ENCODE results near the gene RUSC1.
"Not testable (repeated sequence)": the region's sequence is repeated elsewhere in the genome, so short reads cannot be mapped to it uniquely, and the experiment has no call there.

The RUSC1 gene

DNA sequence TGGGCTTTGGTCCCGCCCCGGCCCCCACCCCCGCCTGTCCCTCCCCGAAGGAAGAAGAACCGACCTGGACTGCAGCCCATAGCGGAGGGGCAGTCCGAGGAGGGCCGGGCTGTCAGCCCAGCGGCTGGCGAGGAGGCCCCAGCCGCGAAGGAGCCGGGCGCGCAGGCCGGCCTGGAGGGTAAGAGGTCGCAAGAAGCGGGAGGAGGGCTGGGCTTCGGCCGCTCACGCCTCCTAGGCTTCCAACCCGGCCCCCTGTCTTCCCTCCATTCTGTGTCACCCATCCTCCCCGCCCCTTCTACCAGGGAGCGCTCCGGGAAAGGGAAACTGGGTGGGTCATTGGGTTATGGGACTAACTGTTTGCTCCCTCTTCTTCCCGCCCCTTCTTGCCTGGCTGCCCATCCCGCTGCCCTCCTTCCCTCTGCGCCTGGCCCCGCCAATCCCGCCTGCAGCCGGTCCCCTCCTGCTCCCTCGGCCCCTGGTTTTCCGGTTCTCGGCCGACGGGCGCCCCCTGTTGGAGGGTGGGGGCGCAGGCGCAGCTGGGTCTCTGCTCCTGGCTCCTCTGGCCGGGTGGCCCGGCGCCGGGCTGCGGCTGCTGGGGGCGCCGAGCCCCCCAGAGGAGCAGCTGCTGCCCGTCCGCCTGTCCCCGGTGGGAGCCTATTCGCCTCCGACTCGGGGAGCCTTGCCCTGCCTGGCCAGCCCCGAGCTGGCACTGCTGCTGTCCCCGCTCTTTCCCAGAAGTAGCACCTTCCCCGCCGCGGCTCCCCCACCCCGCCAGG, 2.4 kb downstream of the RUSC1 start:
- DNase-seq (ENCODE audit: low read depth), result peak; percentile 95

- peak; percentile 93 for DNase-seq (ENCODE audit: low read depth)
Measured at GRCh38 chr1:155323729-155324036, 3.0 kb downstream of the RUSC1 start.

- peak; percentile 95 for DNase-seq (ENCODE audit: low read depth)
Measured at GRCh38 chr1:155324037-155324716, 3.5 kb downstream of the RUSC1 start.

DNA sequence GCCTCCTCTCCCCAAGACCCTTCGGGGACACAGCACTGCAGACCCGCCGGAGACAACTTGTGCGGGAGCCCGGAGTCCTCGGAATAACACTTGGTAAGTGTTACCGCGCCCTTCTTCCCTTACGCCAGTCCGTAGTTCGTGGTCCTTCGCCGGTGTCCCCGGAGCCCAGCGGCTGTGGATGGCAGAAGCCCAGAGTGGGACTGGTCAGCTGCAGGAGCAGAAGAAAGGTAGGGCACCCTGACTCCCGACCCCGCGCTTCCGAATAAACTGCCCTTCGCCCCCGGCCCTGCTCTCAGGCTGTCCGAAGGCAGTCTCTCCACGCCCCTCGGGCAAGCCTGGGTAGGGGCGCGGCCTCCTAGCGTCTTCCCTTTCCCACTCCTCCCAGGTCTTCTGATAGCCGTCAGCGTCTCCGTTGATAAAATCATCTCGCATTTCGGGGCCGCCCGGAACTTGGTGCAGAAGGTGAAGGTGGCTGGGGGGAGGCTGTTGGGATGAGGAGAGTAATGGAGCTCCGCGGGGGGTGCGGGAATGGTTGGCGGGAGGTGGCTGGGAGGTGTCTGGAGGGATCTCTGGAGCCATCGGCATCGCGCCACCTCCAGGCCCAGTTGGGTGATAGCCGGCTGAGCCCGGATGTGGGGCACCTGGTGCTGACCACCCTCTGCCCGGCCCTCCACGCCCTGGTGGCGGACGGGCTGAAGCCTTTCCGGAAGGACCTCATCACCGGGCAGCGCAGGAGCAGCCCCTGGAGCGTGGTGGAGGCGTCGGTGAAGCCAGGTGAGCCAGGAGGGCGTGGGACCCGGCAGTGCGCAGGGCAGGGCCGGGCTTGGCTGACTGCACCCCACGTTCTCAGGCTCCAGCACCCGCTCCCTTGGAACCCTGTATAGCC, 4.3 kb downstream of the RUSC1 start:
- DNase-seq (ENCODE audit: low read depth), result peak; percentile 24

- DNase-seq (ENCODE audit: low read depth), result no peak
Measured at GRCh38 chr1:155325603-155325893, 4.9 kb downstream of the RUSC1 start.

- DNase-seq (ENCODE audit: low read depth), result no peak
Measured at GRCh38 chr1:155326020-155326526, 5.4 kb downstream of the RUSC1 start.

DNA sequence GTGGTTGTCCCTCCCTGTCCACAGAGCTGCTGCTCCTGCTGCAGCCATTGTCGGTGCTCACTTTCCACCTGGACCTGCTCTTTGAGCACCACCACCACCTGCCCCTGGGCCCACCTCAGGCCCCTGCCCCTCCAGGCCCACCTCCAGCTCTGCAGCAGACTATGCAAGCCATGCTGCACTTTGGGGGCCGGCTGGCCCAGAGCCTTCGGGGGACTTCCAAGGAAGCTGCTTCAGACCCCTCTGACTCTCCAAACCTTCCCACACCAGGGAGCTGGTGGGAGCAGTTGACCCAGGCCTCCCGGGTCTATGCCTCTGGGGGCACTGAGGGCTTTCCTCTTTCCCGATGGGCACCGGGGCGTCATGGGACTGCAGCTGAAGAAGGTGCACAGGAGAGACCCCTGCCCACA, 5.9 kb downstream of the RUSC1 start:
- DNase-seq (ENCODE audit: low read depth), result no peak

DNA sequence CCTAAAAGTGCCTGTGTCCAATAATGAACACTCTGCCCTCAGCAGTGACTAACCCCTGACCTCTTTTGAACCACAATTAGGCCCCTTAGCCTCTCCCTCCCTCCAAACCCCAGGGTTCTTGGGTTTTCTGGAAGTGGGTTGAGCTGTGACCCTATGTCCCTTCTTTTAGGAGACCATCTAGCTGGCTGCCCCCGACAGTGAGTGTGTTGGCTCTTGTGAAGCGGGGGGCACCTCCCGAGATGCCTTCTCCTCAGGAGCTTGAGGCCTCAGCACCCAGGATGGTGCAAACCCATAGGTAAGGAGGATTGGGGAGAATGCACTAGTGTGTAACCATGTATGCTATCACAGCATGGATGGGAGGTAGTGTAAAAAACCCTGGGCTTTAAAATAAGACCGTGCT, 7.3 kb downstream of the RUSC1 start:
- DNase-seq (ENCODE audit: low read depth), result no peak

- not testable (repeated sequence) for DNase-seq (ENCODE audit: low read depth)
Measured at GRCh38 chr1:155328856-155329255, 8.2 kb downstream of the RUSC1 start.

DNA sequence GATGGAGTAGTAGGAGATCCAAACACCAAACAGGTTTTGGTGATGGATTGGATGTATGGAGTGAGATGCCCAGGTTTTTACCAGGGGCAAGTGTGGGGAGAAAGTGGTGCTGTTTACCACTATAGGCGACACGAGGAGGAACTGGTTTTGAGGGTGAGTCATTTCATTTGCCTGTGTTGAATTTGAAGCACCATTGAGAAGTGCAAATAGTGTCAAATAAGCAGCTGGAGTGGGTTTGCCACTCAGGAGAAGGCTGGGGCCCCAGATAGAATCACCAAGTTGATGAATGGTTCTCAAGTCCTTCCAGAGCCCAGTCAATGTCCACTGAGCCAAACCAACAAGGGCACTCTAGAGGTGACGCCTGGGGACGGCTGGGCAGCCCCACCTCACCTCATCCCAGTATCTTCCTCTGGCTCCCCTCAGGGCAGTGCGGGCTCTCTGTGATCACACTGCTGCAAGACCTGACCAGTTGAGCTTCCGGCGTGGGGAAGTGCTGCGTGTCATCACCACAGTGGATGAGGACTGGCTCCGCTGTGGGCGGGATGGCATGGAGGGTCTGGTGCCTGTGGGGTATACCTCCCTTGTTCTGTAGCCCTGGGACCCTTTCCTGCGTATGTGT, 9.4 kb downstream of the RUSC1 start:
- DNase-seq (ENCODE audit: low read depth), result no peak

DNA sequence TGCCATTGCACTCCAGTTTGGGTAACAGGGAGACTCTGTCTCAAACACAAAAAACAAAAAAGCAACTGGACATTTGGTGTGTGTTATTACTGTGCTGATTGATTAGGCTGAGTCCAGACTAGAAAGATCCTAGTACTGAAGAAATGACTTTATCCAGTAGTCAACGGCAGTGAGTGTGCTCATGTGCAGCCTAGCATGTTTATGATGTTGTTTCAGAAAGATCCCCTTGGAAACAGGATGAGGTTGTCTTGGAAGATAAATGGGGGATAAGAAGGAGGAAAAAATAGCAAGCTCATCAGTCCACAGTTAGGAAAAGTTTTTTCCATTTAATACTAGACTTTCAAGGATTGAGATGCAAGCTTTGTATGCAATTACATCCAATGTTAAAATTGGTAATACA, 14.3 kb downstream of the RUSC1 start:
- no peak for DNase-seq (ENCODE audit: low read depth)

- no peak for DNase-seq (ENCODE audit: low read depth)
Measured at GRCh38 chr1:155339515-155340097, 18.9 kb downstream of the RUSC1 start.

DNA sequence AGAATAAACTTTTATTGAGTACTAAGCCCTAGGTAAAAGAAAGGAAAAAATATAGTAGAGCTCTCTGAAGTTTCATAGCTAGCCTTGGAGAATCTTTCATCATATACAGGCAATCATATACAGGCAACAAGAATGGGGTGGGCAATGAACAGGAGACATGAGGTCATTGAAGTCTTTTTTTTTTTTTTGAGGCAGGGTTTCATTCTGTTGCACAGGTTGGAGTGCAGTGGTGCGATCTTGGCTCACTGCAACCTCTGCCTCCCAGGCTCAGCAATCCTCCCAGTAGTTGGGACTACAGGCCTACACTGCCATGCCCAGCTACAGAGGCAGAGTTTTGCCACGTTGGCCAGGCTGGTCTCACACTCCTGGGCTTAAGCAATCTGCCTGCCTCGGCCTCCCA, 22.1 kb downstream of the RUSC1 start:
- DNase-seq (ENCODE audit: low read depth), result no peak

DNA sequence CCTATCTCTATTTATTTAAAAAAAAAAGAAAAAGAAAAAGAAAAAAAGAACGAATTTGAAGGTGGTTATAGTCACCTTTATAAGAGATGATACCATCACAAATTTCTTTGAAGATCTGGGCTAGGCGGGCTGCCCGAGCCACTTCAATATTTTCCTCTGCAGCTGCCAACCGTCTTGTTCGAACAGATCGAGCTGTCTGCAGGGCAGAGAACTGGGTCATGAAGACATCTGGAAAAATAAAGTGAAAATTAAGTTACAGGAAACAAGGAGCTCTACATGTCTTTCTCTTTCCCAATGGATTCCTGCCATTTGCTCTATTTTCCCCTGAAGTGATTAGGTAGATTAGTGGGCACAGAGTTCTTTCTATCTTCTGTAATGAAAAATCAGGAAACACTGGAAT, 31.9 kb downstream of the RUSC1 start:
- no peak for DNase-seq (ENCODE audit: low read depth)

GRCh38 chr1:155360051-155360450, 39.4 kb downstream of the RUSC1 start:
- DNase-seq (ENCODE audit: low read depth), result no peak

DNA sequence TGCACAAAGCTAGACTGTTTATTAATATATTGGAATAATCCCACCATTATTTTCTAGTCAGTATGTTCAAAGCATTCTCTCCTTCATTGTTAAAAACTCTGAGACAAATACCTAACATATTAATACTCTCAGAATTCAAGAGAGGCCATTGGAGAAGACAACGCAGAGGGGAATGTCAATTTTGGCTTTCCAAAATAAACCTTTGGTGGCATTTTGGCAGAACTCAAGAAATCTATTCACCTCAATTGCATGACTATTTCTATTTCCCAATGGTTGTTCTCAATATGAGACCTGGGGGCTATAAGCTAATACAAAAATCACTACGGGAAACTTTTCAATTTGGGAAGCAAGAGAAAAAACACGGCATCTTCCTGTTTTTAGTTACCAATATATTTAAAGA, 58.5 kb downstream of the RUSC1 start:
- peak; percentile 1 for DNase-seq (ENCODE audit: low read depth)

DNA sequence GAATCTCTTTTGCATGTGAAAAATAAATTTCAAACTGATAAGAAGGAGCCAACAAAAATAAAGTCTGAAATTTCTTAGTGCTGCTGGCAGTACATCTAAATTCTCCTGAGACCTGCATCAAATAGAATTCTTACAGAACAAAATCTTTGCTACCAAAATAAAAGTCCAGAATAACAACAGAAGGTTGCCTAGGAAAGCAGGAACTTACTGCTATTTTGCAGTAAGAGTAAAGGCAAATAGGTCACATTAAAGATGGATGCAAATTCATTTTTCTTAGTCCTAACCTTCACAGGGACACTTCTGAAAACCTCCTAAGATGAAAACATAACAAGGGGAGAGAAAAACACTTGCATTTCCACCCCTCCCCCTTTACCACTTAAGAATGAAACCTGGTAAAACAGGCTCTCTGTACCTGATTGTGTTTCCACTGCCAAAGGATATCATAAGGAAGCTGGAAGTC, 59.0 kb downstream of the RUSC1 start:
- peak; percentile 83 for DNase-seq (ENCODE audit: low read depth)
